ENCODE data around the gene SIVA1. TPM values are rescaled to one million over a fixed set of nuclear protein-coding genes. Genes with fewer than 3 reads are reported as not detected.

The SIVA1 gene
- total RNA-seq, 1 donor from 2014 or later, result 30.5 TPM

- H3K9me3 Mint-ChIP-seq (ENCODE audit: unreplicated experiment), result peaks cover 13% of the 10 kb centered on the region
- peaks cover 14% of the 10 kb centered on the region for H3K27me3 Mint-ChIP-seq (ENCODE audit: unreplicated experiment)
- H3K27ac Mint-ChIP-seq (ENCODE audit: unreplicated experiment), result no peak overlapping the region
- peaks cover 5% of the 10 kb centered on the region for H3K36me3 Mint-ChIP-seq (ENCODE audit: unreplicated experiment)
- H3K4me3 Mint-ChIP-seq (ENCODE audit: unreplicated experiment), result no peak overlapping the region
- DNase-seq, result no peak
- peaks cover 10% of the 10 kb centered on the region for H3K4me1 Mint-ChIP-seq (ENCODE audit: low read depth, unreplicated experiment)
- TF ChIP-seq CTCF (IDR thresholded peaks at IDR 0.05; ENCODE audit: partially characterized antibody, unreplicated experiment), result no peak
Observed at GRCh38 chr14:104765517-104765916, 12.6 kb downstream of the SIVA1 start.

GRCh38 chr14:104766256-104766862 is 13.4 kb downstream of the SIVA1 start:
- TF ChIP-seq CTCF (IDR thresholded peaks at IDR 0.05; ENCODE audit: partially characterized antibody, unreplicated experiment), result no peak
- Mint-ChIP-seq H3K27ac (ENCODE audit: unreplicated experiment) (no peak overlapping the region), H3K9me3 (ENCODE audit: unreplicated experiment) (peaks cover 19% of the 10 kb centered on the region), H3K4me3 (ENCODE audit: unreplicated experiment) (no peak overlapping the region), H3K36me3 (ENCODE audit: unreplicated experiment) (peaks cover 12% of the 10 kb centered on the region), H3K27me3 (ENCODE audit: unreplicated experiment) (peaks cover 10% of the 10 kb centered on the region), H3K4me1 (ENCODE audit: low read depth, unreplicated experiment) (peaks cover 10% of the 10 kb centered on the region)
- DNase-seq, result no peak

- TF ChIP-seq CTCF (IDR thresholded peaks at IDR 0.05; ENCODE audit: partially characterized antibody, unreplicated experiment), result no peak
- no peak overlapping the region for H3K4me3 Mint-ChIP-seq (ENCODE audit: unreplicated experiment)
- DNase-seq, result no peak
- peaks cover 12% of the 10 kb centered on the region for H3K36me3 Mint-ChIP-seq (ENCODE audit: unreplicated experiment)
- peaks cover 10% of the 10 kb centered on the region for H3K4me1 Mint-ChIP-seq (ENCODE audit: low read depth, unreplicated experiment)
- peaks cover 23% of the 10 kb centered on the region for H3K9me3 Mint-ChIP-seq (ENCODE audit: unreplicated experiment)
- H3K27ac Mint-ChIP-seq (ENCODE audit: unreplicated experiment), result no peak overlapping the region
- H3K27me3 Mint-ChIP-seq (ENCODE audit: unreplicated experiment), result peaks cover 10% of the 10 kb centered on the region
Observed at GRCh38 chr14:104766863-104767633, 14.1 kb downstream of the SIVA1 start.

GRCh38 chr14:104767634-104767918 is 14.6 kb downstream of the SIVA1 start:
- Mint-ChIP-seq H3K4me1 (ENCODE audit: low read depth, unreplicated experiment) (peaks cover 10% of the 10 kb centered on the region), H3K4me3 (ENCODE audit: unreplicated experiment) (no peak overlapping the region), H3K27me3 (ENCODE audit: unreplicated experiment) (peaks cover 10% of the 10 kb centered on the region), H3K9me3 (ENCODE audit: unreplicated experiment) (peaks cover 23% of the 10 kb centered on the region), H3K27ac (ENCODE audit: unreplicated experiment) (no peak overlapping the region), H3K36me3 (ENCODE audit: unreplicated experiment) (peaks cover 12% of the 10 kb centered on the region)
- TF ChIP-seq CTCF (IDR thresholded peaks at IDR 0.05; ENCODE audit: partially characterized antibody, unreplicated experiment), result no peak
- DNase-seq, result no peak
